GM13977 (cell line): ENCODE data around the gene CTU2.

Experiments used
- DNase-seq: peaks from one replicate; pipeline ENCODE4 v3.0.0; 2012; ENCODE audit warnings: low spot score
- CTCF ChIP-seq: IDR thresholded peaks from 2 replicates; pipeline ENCODE4 v1.5.1; 2012; ENCODE audit warnings: mild to moderate bottlenecking, control low read depth; ENCODE audit not compliant: insufficient read depth; ENCODE audit errors: extremely low read depth, missing control alignments
- in situ Hi-C: fragments of 300-500 bp; cut with MboI; formaldehyde crosslinking; loops from one replicate; pipeline ENCODE4 v1.12.0; 2022; ENCODE audit warnings: low sequenced_read_pairs, low pct_unique_long_range_greater_than_20kb, mixed read lengths, inconsistent platforms; ENCODE audit not compliant: unreplicated experiment

The CTU2 gene

GRCh38 chr16:88738151-88739084 lies 32.1 kb downstream of the CTU2 start:
- in situ Hi-C loops: loop anchor here (10.0 kb wide), 1 partner anchor 46 kb away; the partner anchor contains the start of gene PIEZO1

GRCh38 chr16:88739139-88739976 lies 33.1 kb downstream of the CTU2 start:
- in situ Hi-C loops: loop anchor here (10.0 kb wide), 1 partner anchor 45 kb away; the partner anchor contains the start of gene PIEZO1
- DNase-seq: no peak

More at GRCh38 chr16:88738151-88739084, 32.1 kb downstream of the CTU2 start:
- no peak for DNase-seq
- TF ChIP-seq CTCF: no peak

DNA sequence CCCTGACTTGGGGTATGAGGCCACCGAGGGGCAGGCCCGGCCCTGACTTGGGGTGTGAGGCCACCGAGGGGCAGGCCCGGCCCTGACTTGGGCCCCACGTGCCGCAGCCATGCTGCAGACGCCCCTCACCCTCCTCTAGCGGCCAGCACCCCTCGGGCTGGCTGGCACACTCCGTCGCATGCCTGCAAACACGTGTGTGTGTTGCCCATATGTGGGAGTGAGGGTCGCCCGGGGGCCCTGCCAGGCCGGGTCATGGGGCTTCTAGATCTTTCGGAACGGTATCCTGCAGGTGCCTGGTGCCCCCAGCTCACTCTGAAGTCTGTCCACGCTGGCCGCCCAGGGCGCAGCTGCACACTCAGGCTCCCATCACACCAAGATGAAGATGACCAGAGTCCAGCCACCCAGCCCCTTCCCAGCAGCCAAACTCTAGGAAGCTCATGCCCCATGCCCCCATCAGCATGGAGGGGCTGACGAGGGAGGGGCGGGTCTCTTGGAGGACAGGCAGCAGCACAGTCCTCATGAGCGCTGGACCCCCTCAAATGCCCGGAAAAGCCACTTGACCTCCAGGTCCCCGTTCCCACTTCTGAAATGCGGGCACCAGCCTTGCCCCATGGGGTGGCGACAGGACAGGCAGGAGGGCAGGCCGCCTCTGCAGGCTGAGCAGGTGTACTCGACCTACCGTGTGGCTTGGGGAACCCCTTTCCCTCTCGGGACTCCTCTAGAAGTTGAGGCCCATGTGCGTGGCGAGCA lies 33.8 kb downstream of the CTU2 start:
- DNase-seq: no peak
- in situ Hi-C loops: loop anchor here (10.0 kb wide), 1 partner anchor 45 kb away; the partner anchor contains the start of gene PIEZO1
- TF ChIP-seq CTCF: no peak

More at GRCh38 chr16:88739139-88739976, 33.1 kb downstream of the CTU2 start:
- TF ChIP-seq CTCF: no peak

DNA sequence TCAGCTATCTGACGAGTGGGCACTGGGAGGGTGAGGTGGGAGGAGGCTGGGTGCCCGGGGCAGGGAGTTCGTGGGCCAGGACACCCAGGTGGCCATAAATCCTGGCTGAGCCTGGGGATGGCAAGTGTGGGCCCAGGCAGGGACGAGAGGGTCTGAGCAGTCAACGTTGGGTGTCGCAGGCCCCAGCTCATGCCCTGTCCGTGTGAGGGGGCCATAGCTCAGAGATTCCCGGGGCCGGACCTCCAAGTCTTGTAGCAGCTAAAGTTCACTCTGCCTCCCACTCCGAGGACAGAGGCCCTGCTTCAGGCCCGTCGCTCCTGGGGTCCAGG lies 34.4 kb downstream of the CTU2 start:
- no peak for DNase-seq
- in situ Hi-C loops: no loop called here
- TF ChIP-seq CTCF: no peak

- no peak for DNase-seq
- TF ChIP-seq CTCF: no peak
- in situ Hi-C loops: no loop called here
Observed at GRCh38 chr16:88741368-88741767, 35.1 kb downstream of the CTU2 start.
